ENCODE data around the gene PRRX2. TPM values are rescaled to one million over a fixed set of nuclear protein-coding genes. Genes with fewer than 3 reads are reported as not detected.
"Not testable (repeated sequence)": the region's sequence is repeated elsewhere in the genome, so short reads cannot be mapped to it uniquely, and the experiment has no call there.

PRRX2 gene
- polyA plus RNA-seq, 4 donors, result 1.2 to 1.8 TPM; not detected in 2

- H3K4me3 ChIP-seq (ENCODE audit: low read depth in 1 of 3, low read length in 3 of 3), result no peak overlapping the region
- FAIRE-seq (no peak), DNase-seq (no peak)
- no peaks in the 10 kb centered on the region for H3K27me3 ChIP-seq (ENCODE audit: control insufficient read depth in 3 of 3, insufficient read depth in 3 of 3, low read length in 3 of 3)
- H3K4me1 ChIP-seq (ENCODE audit: control insufficient read depth in 3 of 3, insufficient read depth in 2 of 3, low read depth in 1 of 3, low read length in 2 of 3), result peaks cover 4 to 12% (median 4%) of the 10 kb centered on the region in 3 donors
- H3K36me3 ChIP-seq (ENCODE audit: control insufficient read depth in 3 of 3, insufficient read depth in 2 of 3, low read depth in 1 of 3, low read length in 3 of 3), result peaks cover 18 to 99% (median 21%) of the 10 kb centered on the region in 3 donors
- no peaks in the 10 kb centered on the region for H3K9me3 ChIP-seq (ENCODE audit: control insufficient read depth in 2 of 2, insufficient read depth in 1 of 2, low read depth in 1 of 2, low read length in 1 of 2)
- WGBS, 3 donors, result 79 to 87% (median 86%) methylated on average over 13 of the region's 13 CpGs
- H3K27ac ChIP-seq (ENCODE audit: low read depth in 1 of 3, low read length in 2 of 3), result no peak overlapping the region
Observed at GRCh38 chr9:129632460-129632859, 33.0 kb upstream of the PRRX2 start.

- FAIRE-seq, result no peak
- 89 to 95% (median 94%) methylated on average over 4 of the region's 4 CpGs for WGBS, 3 donors
Observed at GRCh38 chr9:129633207-129633606, 32.2 kb upstream of the PRRX2 start.

GRCh38 chr9:129633848-129634247 is 31.6 kb upstream of the PRRX2 start:
- Histone ChIP-seq H3K27me3 (ENCODE audit: control insufficient read depth in 3 of 3, insufficient read depth in 3 of 3, low read length in 3 of 3) (no peaks in the 10 kb centered on the region), H3K4me3 (ENCODE audit: low read depth in 1 of 3, low read length in 3 of 3) (no peak overlapping the region), H3K36me3 (ENCODE audit: control insufficient read depth in 3 of 3, insufficient read depth in 2 of 3, low read depth in 1 of 3, low read length in 3 of 3) (peaks cover 19 to 100% (median 24%) of the 10 kb centered on the region in 3 donors), H3K4me1 (ENCODE audit: control insufficient read depth in 3 of 3, insufficient read depth in 2 of 3, low read depth in 1 of 3, low read length in 2 of 3) (no peaks in the 10 kb centered on the region), H3K27ac (ENCODE audit: low read depth in 1 of 3, low read length in 2 of 3) (no peak overlapping the region), H3K9me3 (ENCODE audit: control insufficient read depth in 2 of 2, insufficient read depth in 1 of 2, low read depth in 1 of 2, low read length in 1 of 2) (no peaks in the 10 kb centered on the region)
- FAIRE-seq, result no peak
- 79 to 87% (median 83%) methylated on average over 12 to 13 of the region's 13 CpGs for WGBS, 3 donors
- DNase-seq, result no peak

More at GRCh38 chr9:129633207-129633606, 32.2 kb upstream of the PRRX2 start:
- peaks cover 18 to 99% (median 24%) of the 10 kb centered on the region in 3 donors for H3K36me3 ChIP-seq (ENCODE audit: control insufficient read depth in 3 of 3, insufficient read depth in 2 of 3, low read depth in 1 of 3, low read length in 3 of 3)
- H3K27me3 ChIP-seq (ENCODE audit: control insufficient read depth in 3 of 3, insufficient read depth in 3 of 3, low read length in 3 of 3), result no peaks in the 10 kb centered on the region
- H3K27ac ChIP-seq (ENCODE audit: low read depth in 1 of 3, low read length in 2 of 3), result no peak overlapping the region
- no peaks in the 10 kb centered on the region for H3K9me3 ChIP-seq (ENCODE audit: control insufficient read depth in 2 of 2, insufficient read depth in 1 of 2, low read depth in 1 of 2, low read length in 1 of 2)
- no peak overlapping the region for H3K4me3 ChIP-seq (ENCODE audit: low read depth in 1 of 3, low read length in 3 of 3)
- no peak for DNase-seq
- peaks cover 0 to 5% (median 3%) of the 10 kb centered on the region in 3 donors for H3K4me1 ChIP-seq (ENCODE audit: control insufficient read depth in 3 of 3, insufficient read depth in 2 of 3, low read depth in 1 of 3, low read length in 2 of 3)

- no peak overlapping the region for H3K27ac ChIP-seq (ENCODE audit: low read depth in 1 of 3, low read length in 2 of 3)
- no peak for FAIRE-seq
- H3K4me1 ChIP-seq (ENCODE audit: control insufficient read depth in 3 of 3, insufficient read depth in 2 of 3, low read depth in 1 of 3, low read length in 2 of 3), result peaks cover 0 to 4% (median 0%) of the 10 kb centered on the region in 3 donors
- no peaks in the 10 kb centered on the region for H3K27me3 ChIP-seq (ENCODE audit: control insufficient read depth in 3 of 3, insufficient read depth in 3 of 3, low read length in 3 of 3)
- 90 to 94% (median 92%) methylated on average over 34 of the region's 34 CpGs for WGBS, 3 donors
- peaks cover 23 to 94% (median 24%) of the 10 kb centered on the region in 3 donors for H3K36me3 ChIP-seq (ENCODE audit: control insufficient read depth in 3 of 3, insufficient read depth in 2 of 3, low read depth in 1 of 3, low read length in 3 of 3)
- no peaks in the 10 kb centered on the region for H3K9me3 ChIP-seq (ENCODE audit: control insufficient read depth in 2 of 2, insufficient read depth in 1 of 2, low read depth in 1 of 2, low read length in 1 of 2)
- DNase-seq, result no peak
- H3K4me3 ChIP-seq (ENCODE audit: low read depth in 1 of 3, low read length in 3 of 3), result no peak overlapping the region
Observed at GRCh38 chr9:129635099-129636065, 30.1 kb upstream of the PRRX2 start.

- H3K4me3 ChIP-seq (ENCODE audit: low read depth in 1 of 3, low read length in 3 of 3); H3K27ac ChIP-seq (ENCODE audit: low read depth in 1 of 3, low read length in 2 of 3); H3K9me3 ChIP-seq (ENCODE audit: control insufficient read depth in 2 of 2, insufficient read depth in 1 of 2, low read depth in 1 of 2, low read length in 1 of 2); H3K27me3 ChIP-seq (ENCODE audit: control insufficient read depth in 3 of 3, insufficient read depth in 3 of 3, low read length in 3 of 3); FAIRE-seq; DNase-seq: not testable (repeated sequence)
- 75 to 89% (median 86%) methylated on average over 9 to 10 of the region's 10 CpGs for WGBS, 3 donors
- Histone ChIP-seq H3K4me1 (ENCODE audit: control insufficient read depth in 3 of 3, insufficient read depth in 2 of 3, low read depth in 1 of 3, low read length in 2 of 3) (peaks cover 2 to 13% (median 4%) of the 10 kb centered on the region in 3 donors), H3K36me3 (ENCODE audit: control insufficient read depth in 3 of 3, insufficient read depth in 2 of 3, low read depth in 1 of 3, low read length in 3 of 3) (peaks cover 23 to 85% (median 24%) of the 10 kb centered on the region in 3 donors)
Observed at GRCh38 chr9:129636343-129636742, 29.1 kb upstream of the PRRX2 start.

GRCh38 chr9:129637102-129637501 is 28.3 kb upstream of the PRRX2 start:
- DNase-seq (no peak), FAIRE-seq (no peak)
- Histone ChIP-seq H3K9me3 (ENCODE audit: control insufficient read depth in 2 of 2, insufficient read depth in 1 of 2, low read depth in 1 of 2, low read length in 1 of 2) (no peaks in the 10 kb centered on the region), H3K4me1 (ENCODE audit: control insufficient read depth in 3 of 3, insufficient read depth in 2 of 3, low read depth in 1 of 3, low read length in 2 of 3) (peaks cover 2 to 13% (median 4%) of the 10 kb centered on the region in 3 donors), H3K27ac (ENCODE audit: low read depth in 1 of 3, low read length in 2 of 3) (no peak overlapping the region), H3K4me3 (ENCODE audit: low read depth in 1 of 3, low read length in 3 of 3) (no peak overlapping the region), H3K36me3 (ENCODE audit: control insufficient read depth in 3 of 3, insufficient read depth in 2 of 3, low read depth in 1 of 3, low read length in 3 of 3) (peaks cover 23 to 77% (median 24%) of the 10 kb centered on the region in 3 donors), H3K27me3 (ENCODE audit: control insufficient read depth in 3 of 3, insufficient read depth in 3 of 3, low read length in 3 of 3) (no peaks in the 10 kb centered on the region)
- WGBS, 3 donors, result 59 to 72% (median 67%) methylated on average over 9 of the region's 9 CpGs

GRCh38 chr9:129637673-129638439 is 27.6 kb upstream of the PRRX2 start:
- DNase-seq (no peak), FAIRE-seq (no peak)
- H3K4me1 ChIP-seq (ENCODE audit: control insufficient read depth in 3 of 3, insufficient read depth in 2 of 3, low read depth in 1 of 3, low read length in 2 of 3), result peaks cover 2 to 18% (median 4%) of the 10 kb centered on the region in 3 donors
- no peak overlapping the region for H3K27ac ChIP-seq (ENCODE audit: low read depth in 1 of 3, low read length in 2 of 3)
- peaks cover 20 to 70% (median 23%) of the 10 kb centered on the region in 3 donors for H3K36me3 ChIP-seq (ENCODE audit: control insufficient read depth in 3 of 3, insufficient read depth in 2 of 3, low read depth in 1 of 3, low read length in 3 of 3)
- H3K9me3 ChIP-seq (ENCODE audit: control insufficient read depth in 2 of 2, insufficient read depth in 1 of 2, low read depth in 1 of 2, low read length in 1 of 2), result no peaks in the 10 kb centered on the region
- H3K27me3 ChIP-seq (ENCODE audit: control insufficient read depth in 3 of 3, insufficient read depth in 3 of 3, low read length in 3 of 3), result no peaks in the 10 kb centered on the region
- WGBS, 3 donors, result 80 to 83% (median 81%) methylated on average over 29 of the region's 29 CpGs
- no peak overlapping the region for H3K4me3 ChIP-seq (ENCODE audit: low read depth in 1 of 3, low read length in 3 of 3)

GRCh38 chr9:129639034-129639630 is 26.3 kb upstream of the PRRX2 start:
- H3K9me3 ChIP-seq (ENCODE audit: control insufficient read depth in 2 of 2, insufficient read depth in 1 of 2, low read depth in 1 of 2, low read length in 1 of 2), result no peaks in the 10 kb centered on the region
- peaks cover 2 to 18% (median 4%) of the 10 kb centered on the region in 3 donors for H3K4me1 ChIP-seq (ENCODE audit: control insufficient read depth in 3 of 3, insufficient read depth in 2 of 3, low read depth in 1 of 3, low read length in 2 of 3)
- H3K4me3 ChIP-seq (ENCODE audit: low read depth in 1 of 3, low read length in 3 of 3), result no peak overlapping the region
- 92 to 94% (median 92%) methylated on average over 17 of the region's 17 CpGs for WGBS, 3 donors
- peaks cover 14 to 57% (median 16%) of the 10 kb centered on the region in 3 donors for H3K36me3 ChIP-seq (ENCODE audit: control insufficient read depth in 3 of 3, insufficient read depth in 2 of 3, low read depth in 1 of 3, low read length in 3 of 3)
- no peaks in the 10 kb centered on the region for H3K27me3 ChIP-seq (ENCODE audit: control insufficient read depth in 3 of 3, insufficient read depth in 3 of 3, low read length in 3 of 3)
- FAIRE-seq (no peak), DNase-seq (no peak)
- no peak overlapping the region for H3K27ac ChIP-seq (ENCODE audit: low read depth in 1 of 3, low read length in 2 of 3)
